ENCODE results near the gene LAMA4. TPM values are rescaled to one million over a fixed set of nuclear protein-coding genes. Genes with fewer than 3 reads are reported as not detected.

Gene LAMA4
- total RNA-seq, 1 donor from 2014 or later: 0.56 TPM

- H3K36me3 Mint-ChIP-seq: no peaks in the 10 kb centered on the region
- H3F3A ChIP-seq (ENCODE audit: low read depth): no peaks in the 10 kb centered on the region
- no peak overlapping the region for H3K27ac Mint-ChIP-seq
- no peak overlapping the region for H3K27ac ChIP-seq
- H4K20me1 ChIP-seq (ENCODE audit: low read depth): no peaks in the 10 kb centered on the region
- peaks cover 18% of the 10 kb centered on the region for H3K27me3 ChIP-seq
- H3K4me1 ChIP-seq: no peaks in the 10 kb centered on the region
- TF ChIP-seq CTCF (IDR thresholded peaks at IDR 0.05) (peak; percentile 95), EZH2 (IDR thresholded peaks at IDR 0.05) (no peak)
- no peaks in the 10 kb centered on the region for H3K36me3 ChIP-seq
- H3K4me1 Mint-ChIP-seq: peaks cover 3% of the 10 kb centered on the region
- H3K4me3 Mint-ChIP-seq: no peak overlapping the region
- peak; percentile 76 for DNase-seq (ENCODE audit: low spot score)
- H3K9me3 Mint-ChIP-seq: no peaks in the 10 kb centered on the region
- no peaks in the 10 kb centered on the region for H3K79me2 ChIP-seq (ENCODE audit: low read depth)
- H3K9ac ChIP-seq: no peak overlapping the region
- H3K9me3 ChIP-seq (ENCODE audit: low read depth): no peaks in the 10 kb centered on the region
- H3K27me3 Mint-ChIP-seq (ENCODE audit: insufficient read depth, low read depth): peaks cover 4% of the 10 kb centered on the region
- peak overlapping the region; percentile 81 for H2AFZ ChIP-seq (replicated peaks)
- H3K4me3 ChIP-seq: no peak overlapping the region
- peak overlapping the region; percentile 15 for H3K4me2 ChIP-seq
These were observed 90.8 kb downstream of the LAMA4 start for GRCh38 chr6:112163295-112164257.

GRCh38 chr6:112160745-112161144, 93.6 kb downstream of the LAMA4 start:
- Histone ChIP-seq H3K27me3 (peaks cover 18% of the 10 kb centered on the region), H3K36me3 (no peaks in the 10 kb centered on the region), H2AFZ (replicated peaks) (no peak overlapping the region), H3F3A (ENCODE audit: low read depth) (no peaks in the 10 kb centered on the region), H3K4me3 (no peak overlapping the region), H3K9me3 (ENCODE audit: low read depth) (no peaks in the 10 kb centered on the region), H3K4me2 (no peak overlapping the region), H3K79me2 (ENCODE audit: low read depth) (no peaks in the 10 kb centered on the region), H3K9ac (no peak overlapping the region), H3K27ac (no peak overlapping the region), H4K20me1 (ENCODE audit: low read depth) (no peaks in the 10 kb centered on the region), H3K4me1 (no peaks in the 10 kb centered on the region)
- peaks cover 2% of the 10 kb centered on the region for H3K27me3 Mint-ChIP-seq (ENCODE audit: insufficient read depth, low read depth)
- no peak for DNase-seq (ENCODE audit: low spot score)
- no peak overlapping the region for H3K4me3 Mint-ChIP-seq
- TF ChIP-seq EZH2 (IDR thresholded peaks at IDR 0.05) (no peak), CTCF (IDR thresholded peaks at IDR 0.05) (no peak), EZH2phosphoT487 (IDR thresholded peaks at IDR 0.05) (no peak)
- H3K4me1 Mint-ChIP-seq: peaks cover 8% of the 10 kb centered on the region
- H3K36me3 Mint-ChIP-seq: no peaks in the 10 kb centered on the region
- H3K27ac Mint-ChIP-seq: no peak overlapping the region
- no peaks in the 10 kb centered on the region for H3K9me3 Mint-ChIP-seq

DNA sequence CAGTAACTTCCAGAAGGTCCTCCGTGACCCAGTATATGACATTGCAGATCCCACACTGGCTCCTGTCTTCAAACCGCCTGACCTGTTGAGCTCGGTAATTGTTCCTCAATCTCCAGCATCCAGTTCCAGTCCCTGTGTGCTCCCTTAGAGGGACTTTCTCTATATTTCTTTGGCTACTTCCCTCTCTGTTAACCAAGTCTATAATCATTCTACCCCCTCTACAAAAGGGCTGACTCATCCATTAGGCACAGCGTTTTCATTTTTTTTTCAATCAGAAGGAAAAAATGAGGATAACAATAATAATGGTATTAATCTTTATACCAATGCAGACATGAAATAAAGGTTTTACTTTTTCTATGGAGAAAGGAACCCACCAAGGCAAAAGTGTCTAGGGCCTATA, 97.7 kb downstream of the LAMA4 start:
- Mint-ChIP-seq H3K4me3 (no peak overlapping the region), H3K4me1 (peaks cover 7% of the 10 kb centered on the region), H3K9me3 (no peaks in the 10 kb centered on the region), H3K27me3 (ENCODE audit: insufficient read depth, low read depth) (no peaks in the 10 kb centered on the region), H3K36me3 (no peaks in the 10 kb centered on the region), H3K27ac (no peak overlapping the region)
- Histone ChIP-seq H3K4me3 (no peak overlapping the region), H3K27ac (no peak overlapping the region), H3K27me3 (no peaks in the 10 kb centered on the region), H3K79me2 (ENCODE audit: low read depth) (no peaks in the 10 kb centered on the region), H3K36me3 (no peaks in the 10 kb centered on the region), H3K4me1 (no peaks in the 10 kb centered on the region), H4K20me1 (ENCODE audit: low read depth) (no peaks in the 10 kb centered on the region), H3K9ac (no peak overlapping the region), H3K4me2 (no peak overlapping the region), H2AFZ (replicated peaks) (no peak overlapping the region), H3F3A (ENCODE audit: low read depth) (no peaks in the 10 kb centered on the region), H3K9me3 (ENCODE audit: low read depth) (no peaks in the 10 kb centered on the region)
- DNase-seq (ENCODE audit: low spot score): no peak
- TF ChIP-seq EZH2 (IDR thresholded peaks at IDR 0.05) (no peak), EZH2phosphoT487 (IDR thresholded peaks at IDR 0.05) (no peak), CTCF (IDR thresholded peaks at IDR 0.05) (no peak)

Measured in neural progenitor cell (in vitro differentiated cells).